ENCODE results near the gene TADA2A. TPM values are rescaled to one million over a fixed set of nuclear protein-coding genes. Genes with fewer than 3 reads are reported as not detected.

The TADA2A gene
- polyA plus RNA-seq, 1 experiment = 13.6 TPM

DNA sequence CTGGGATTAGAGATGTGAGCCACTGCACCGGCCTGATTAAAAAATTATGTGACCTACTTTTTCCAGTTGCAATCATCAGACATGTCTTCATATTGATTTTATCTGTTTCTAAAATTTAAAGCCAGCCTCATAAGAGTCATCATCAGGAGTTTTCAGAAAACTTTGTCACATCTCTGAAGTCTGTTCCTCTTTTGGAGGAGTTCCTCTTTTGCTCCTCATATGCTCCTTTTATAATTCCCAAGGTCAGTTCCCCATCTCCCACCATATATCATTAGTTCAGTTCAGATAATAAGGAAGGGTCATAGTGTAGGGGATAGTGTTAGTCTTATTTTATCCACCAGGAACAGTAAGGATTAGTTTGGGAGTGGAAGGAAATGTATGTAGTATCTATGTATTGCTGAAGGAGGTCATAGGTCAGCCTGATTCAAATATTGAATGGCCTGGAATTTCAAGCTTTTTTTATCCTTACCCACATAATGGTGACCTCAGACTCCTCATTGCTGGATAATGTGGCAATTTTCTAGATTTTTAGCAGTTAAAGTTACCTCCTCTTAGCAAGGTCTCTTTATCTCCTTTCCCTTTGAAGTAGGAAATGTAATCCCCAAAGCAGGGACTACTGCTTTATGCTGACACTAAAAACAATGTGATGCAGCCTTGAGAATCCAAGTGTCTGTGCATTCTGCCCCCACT is 69.2 kb downstream of the TADA2A start:
- DNase-seq (ENCODE audit: low read depth) = no peak
- CTCF ChIA-PET = interaction anchor here (0.9 to 1.7 kb wide), 4 partner anchors 11 to 15 kb away, joined by 3 to 7 read pairs (median 3); no protein-coding TSS in a partner anchor
- POLR2A ChIA-PET = no interaction called here
- Histone ChIP-seq H3K36me3 (ENCODE audit: control insufficient read depth, insufficient read depth, low read length) (peaks cover 8% of the 10 kb centered on the region), H3K27me3 (ENCODE audit: control insufficient read depth, insufficient read depth, low read length) (no peaks in the 10 kb centered on the region), H3K4me3 (ENCODE audit: low read depth, low read length) (no peak overlapping the region)
- TF ChIP-seq, protein P1, sequence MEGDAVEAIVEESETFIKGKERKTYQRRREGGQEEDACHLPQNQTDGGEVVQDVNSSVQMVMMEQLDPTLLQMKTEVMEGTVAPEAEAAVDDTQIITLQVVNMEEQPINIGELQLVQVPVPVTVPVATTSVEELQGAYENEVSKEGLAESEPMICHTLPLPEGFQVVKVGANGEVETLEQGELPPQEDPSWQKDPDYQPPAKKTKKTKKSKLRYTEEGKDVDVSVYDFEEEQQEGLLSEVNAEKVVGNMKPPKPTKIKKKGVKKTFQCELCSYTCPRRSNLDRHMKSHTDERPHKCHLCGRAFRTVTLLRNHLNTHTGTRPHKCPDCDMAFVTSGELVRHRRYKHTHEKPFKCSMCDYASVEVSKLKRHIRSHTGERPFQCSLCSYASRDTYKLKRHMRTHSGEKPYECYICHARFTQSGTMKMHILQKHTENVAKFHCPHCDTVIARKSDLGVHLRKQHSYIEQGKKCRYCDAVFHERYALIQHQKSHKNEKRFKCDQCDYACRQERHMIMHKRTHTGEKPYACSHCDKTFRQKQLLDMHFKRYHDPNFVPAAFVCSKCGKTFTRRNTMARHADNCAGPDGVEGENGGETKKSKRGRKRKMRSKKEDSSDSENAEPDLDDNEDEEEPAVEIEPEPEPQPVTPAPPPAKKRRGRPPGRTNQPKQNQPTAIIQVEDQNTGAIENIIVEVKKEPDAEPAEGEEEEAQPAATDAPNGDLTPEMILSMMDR (IDR thresholded peaks at IDR 0.05; ENCODE audit: insufficient read depth, low read depth, low read length) = no peak

- peak; percentile 50 for DNase-seq (ENCODE audit: low read depth)
- peaks cover 8% of the 10 kb centered on the region for H3K36me3 ChIP-seq (ENCODE audit: control insufficient read depth, insufficient read depth, low read length)
- CTCF ChIA-PET = interaction anchor here (0.6 to 1.7 kb wide), 5 partner anchors 11 to 54 kb away, joined by 3 to 7 read pairs (median 3); no protein-coding TSS in a partner anchor
- no peaks in the 10 kb centered on the region for H3K27me3 ChIP-seq (ENCODE audit: control insufficient read depth, insufficient read depth, low read length)
- POLR2A ChIA-PET = interaction anchor here (0.6 kb wide), 1 partner anchor 30 kb away, joined by 5 read pairs; no protein-coding TSS in a partner anchor
- no peak overlapping the region for H3K4me3 ChIP-seq (ENCODE audit: low read depth, low read length)
- TF ChIP-seq, protein P1 (IDR thresholded peaks at IDR 0.05; ENCODE audit: insufficient read depth, low read depth, low read length) = no peak
Measured at GRCh38 chr17:37476431-37477120, 69.9 kb downstream of the TADA2A start.

DNA sequence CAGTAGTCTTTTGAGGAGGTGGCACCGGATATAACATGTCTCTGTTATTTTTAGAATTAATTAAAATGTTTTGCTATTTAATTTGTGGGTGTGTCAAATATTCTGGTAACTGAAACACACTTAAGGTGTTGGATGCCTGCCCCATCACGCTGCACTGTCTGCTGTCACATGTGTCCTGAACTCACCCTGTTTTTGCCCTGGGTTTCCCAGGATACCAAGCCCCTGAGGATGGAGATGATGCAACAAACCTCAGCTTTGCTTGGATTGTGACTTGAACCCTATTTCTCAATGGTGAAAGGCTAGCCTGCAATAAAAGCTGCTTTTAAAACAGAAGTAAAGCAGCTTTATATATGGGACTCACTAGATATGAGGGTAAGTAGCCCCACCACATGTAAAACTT is 71.5 kb downstream of the TADA2A start:
- H3K36me3 ChIP-seq (ENCODE audit: control insufficient read depth, insufficient read depth, low read length) = peaks cover 7% of the 10 kb centered on the region
- no peak overlapping the region for H3K4me3 ChIP-seq (ENCODE audit: low read depth, low read length)
- no peaks in the 10 kb centered on the region for H3K27me3 ChIP-seq (ENCODE audit: control insufficient read depth, insufficient read depth, low read length)
- TF ChIP-seq, protein P1 (IDR thresholded peaks at IDR 0.05; ENCODE audit: insufficient read depth, low read depth, low read length) = no peak
- DNase-seq (ENCODE audit: low read depth) = peak; percentile 86
- CTCF ChIA-PET = interaction anchor here (0.8 to 1.6 kb wide), 2 partner anchors 10 to 105 kb away, joined by 3 to 4 read pairs; no protein-coding TSS in a partner anchor
- POLR2A ChIA-PET = no interaction called here

- H3K36me3 ChIP-seq (ENCODE audit: control insufficient read depth, insufficient read depth, low read length) = peaks cover 4% of the 10 kb centered on the region
- TF ChIP-seq, protein P1 (IDR thresholded peaks at IDR 0.05; ENCODE audit: insufficient read depth, low read depth, low read length) = no peak
- no peak overlapping the region for H3K4me3 ChIP-seq (ENCODE audit: low read depth, low read length)
- ChIA-PET POLR2A (no interaction called here), CTCF (interaction anchor here (1.2 kb wide), 1 partner anchor 106 kb away, joined by 4 read pairs; no protein-coding TSS in a partner anchor)
- DNase-seq (ENCODE audit: low read depth) = no peak
- no peaks in the 10 kb centered on the region for H3K27me3 ChIP-seq (ENCODE audit: control insufficient read depth, insufficient read depth, low read length)
Measured at GRCh38 chr17:37479025-37479424, 72.3 kb downstream of the TADA2A start.

GRCh38 chr17:37480427-37480826 is 73.7 kb downstream of the TADA2A start:
- no peak for DNase-seq (ENCODE audit: low read depth)
- POLR2A ChIA-PET = no interaction called here
- Histone ChIP-seq H3K27me3 (ENCODE audit: control insufficient read depth, insufficient read depth, low read length) (no peaks in the 10 kb centered on the region), H3K36me3 (ENCODE audit: control insufficient read depth, insufficient read depth, low read length) (no peaks in the 10 kb centered on the region; the same call in 1 of the 2 replicates), H3K4me3 (ENCODE audit: low read depth, low read length) (no peak overlapping the region)
- CTCF ChIA-PET = interaction anchor here (0.6 to 1.2 kb wide), 2 partner anchors 11 to 16 kb away, joined by 3 to 6 read pairs; no protein-coding TSS in a partner anchor
- TF ChIP-seq, protein P1 (IDR thresholded peaks at IDR 0.05; ENCODE audit: insufficient read depth, low read depth, low read length) = no peak
